ENCODE measurements around the gene IGSF10. TPM values are rescaled to one million over a fixed set of nuclear protein-coding genes. Genes with fewer than 3 reads are reported as not detected.
"Not testable (repeated sequence)": the region's sequence is repeated elsewhere in the genome, so short reads cannot be mapped to it uniquely, and the experiment has no call there.

Gene IGSF10, protein sequence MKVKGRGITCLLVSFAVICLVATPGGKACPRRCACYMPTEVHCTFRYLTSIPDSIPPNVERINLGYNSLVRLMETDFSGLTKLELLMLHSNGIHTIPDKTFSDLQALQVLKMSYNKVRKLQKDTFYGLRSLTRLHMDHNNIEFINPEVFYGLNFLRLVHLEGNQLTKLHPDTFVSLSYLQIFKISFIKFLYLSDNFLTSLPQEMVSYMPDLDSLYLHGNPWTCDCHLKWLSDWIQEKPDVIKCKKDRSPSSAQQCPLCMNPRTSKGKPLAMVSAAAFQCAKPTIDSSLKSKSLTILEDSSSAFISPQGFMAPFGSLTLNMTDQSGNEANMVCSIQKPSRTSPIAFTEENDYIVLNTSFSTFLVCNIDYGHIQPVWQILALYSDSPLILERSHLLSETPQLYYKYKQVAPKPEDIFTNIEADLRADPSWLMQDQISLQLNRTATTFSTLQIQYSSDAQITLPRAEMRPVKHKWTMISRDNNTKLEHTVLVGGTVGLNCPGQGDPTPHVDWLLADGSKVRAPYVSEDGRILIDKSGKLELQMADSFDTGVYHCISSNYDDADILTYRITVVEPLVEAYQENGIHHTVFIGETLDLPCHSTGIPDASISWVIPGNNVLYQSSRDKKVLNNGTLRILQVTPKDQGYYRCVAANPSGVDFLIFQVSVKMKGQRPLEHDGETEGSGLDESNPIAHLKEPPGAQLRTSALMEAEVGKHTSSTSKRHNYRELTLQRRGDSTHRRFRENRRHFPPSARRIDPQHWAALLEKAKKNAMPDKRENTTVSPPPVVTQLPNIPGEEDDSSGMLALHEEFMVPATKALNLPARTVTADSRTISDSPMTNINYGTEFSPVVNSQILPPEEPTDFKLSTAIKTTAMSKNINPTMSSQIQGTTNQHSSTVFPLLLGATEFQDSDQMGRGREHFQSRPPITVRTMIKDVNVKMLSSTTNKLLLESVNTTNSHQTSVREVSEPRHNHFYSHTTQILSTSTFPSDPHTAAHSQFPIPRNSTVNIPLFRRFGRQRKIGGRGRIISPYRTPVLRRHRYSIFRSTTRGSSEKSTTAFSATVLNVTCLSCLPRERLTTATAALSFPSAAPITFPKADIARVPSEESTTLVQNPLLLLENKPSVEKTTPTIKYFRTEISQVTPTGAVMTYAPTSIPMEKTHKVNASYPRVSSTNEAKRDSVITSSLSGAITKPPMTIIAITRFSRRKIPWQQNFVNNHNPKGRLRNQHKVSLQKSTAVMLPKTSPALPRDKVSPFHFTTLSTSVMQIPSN (N-terminal part only)
- under 1 TPM; 0.19 to 0.69 (median 0.40) TPM for total RNA-seq
- under 1 TPM; 0.27 to 0.28 TPM for polyA plus RNA-seq

DNA sequence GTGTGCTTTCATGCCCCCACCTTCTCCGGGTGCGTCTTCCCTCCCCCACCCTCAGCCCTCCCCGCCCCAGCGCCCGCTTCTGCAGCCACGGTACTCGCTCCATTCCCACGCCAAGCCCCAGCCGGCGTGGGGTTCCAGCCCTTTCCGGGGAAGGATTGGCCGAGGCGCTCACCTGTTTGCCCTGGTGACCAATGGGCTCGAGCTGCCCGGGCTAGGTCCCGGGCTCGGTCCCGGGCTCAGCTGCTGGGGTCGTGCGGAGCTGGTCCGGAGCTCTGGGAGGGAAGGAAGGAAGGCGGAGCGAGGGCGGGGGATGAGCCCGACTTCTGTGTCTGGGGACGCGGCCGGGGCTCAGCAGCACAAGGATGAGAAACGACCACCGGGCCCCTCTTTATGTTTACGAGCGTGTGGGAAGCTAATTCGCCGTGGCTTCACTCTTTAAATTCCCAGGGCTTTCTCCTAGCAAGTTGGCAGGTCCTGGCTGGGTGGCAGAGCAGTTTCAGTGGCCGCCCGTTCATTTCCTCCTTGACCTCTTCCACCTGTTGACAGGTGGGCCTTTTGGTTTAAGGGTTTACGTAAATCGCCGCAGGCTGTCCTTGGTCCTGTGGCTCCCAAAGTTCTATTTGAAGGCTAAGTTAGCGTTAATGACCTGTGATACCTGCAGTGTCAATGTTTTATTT, at the start of gene IGSF10:
Gene IGSF10 (minus strand): TSS at position 288 of the 677 bp plus-strand sequence. CDS start 2,352 bp downstream, outside the sequence.
- peak within 1 kb of the TSS; percentile 27 to 50 (median 41) for H3K4me3 ChIP-seq
- H3K9me3 ChIP-seq, result no peaks in the 10 kb centered on the region
- peak; percentile 70 to 95 (median 88) for ATAC-seq
- H3K27me3 ChIP-seq, result no peaks in the 10 kb centered on the region
- 3 to 5% methylated on average over 40 of the region's 40 CpGs for WGBS, 2 donors
- no peaks in the 10 kb centered on the region for H3K36me3 ChIP-seq
- intact Hi-C loops (cut with DNase I), result no loop called here
- no peak for FAIRE-seq
- TF ChIP-seq, protein P1, sequence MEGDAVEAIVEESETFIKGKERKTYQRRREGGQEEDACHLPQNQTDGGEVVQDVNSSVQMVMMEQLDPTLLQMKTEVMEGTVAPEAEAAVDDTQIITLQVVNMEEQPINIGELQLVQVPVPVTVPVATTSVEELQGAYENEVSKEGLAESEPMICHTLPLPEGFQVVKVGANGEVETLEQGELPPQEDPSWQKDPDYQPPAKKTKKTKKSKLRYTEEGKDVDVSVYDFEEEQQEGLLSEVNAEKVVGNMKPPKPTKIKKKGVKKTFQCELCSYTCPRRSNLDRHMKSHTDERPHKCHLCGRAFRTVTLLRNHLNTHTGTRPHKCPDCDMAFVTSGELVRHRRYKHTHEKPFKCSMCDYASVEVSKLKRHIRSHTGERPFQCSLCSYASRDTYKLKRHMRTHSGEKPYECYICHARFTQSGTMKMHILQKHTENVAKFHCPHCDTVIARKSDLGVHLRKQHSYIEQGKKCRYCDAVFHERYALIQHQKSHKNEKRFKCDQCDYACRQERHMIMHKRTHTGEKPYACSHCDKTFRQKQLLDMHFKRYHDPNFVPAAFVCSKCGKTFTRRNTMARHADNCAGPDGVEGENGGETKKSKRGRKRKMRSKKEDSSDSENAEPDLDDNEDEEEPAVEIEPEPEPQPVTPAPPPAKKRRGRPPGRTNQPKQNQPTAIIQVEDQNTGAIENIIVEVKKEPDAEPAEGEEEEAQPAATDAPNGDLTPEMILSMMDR (IDR thresholded peaks at IDR 0.05), result no peak
- peaks cover 0 to 5% (median 0%) of the 10 kb centered on the region in 3 donors for H3K4me1 ChIP-seq
- DNase-seq, result peak in 5 of 6 donors; percentile 15 to 77 (median 63)
- H3K27ac ChIP-seq, result no peak within 1 kb of the TSS

DNA sequence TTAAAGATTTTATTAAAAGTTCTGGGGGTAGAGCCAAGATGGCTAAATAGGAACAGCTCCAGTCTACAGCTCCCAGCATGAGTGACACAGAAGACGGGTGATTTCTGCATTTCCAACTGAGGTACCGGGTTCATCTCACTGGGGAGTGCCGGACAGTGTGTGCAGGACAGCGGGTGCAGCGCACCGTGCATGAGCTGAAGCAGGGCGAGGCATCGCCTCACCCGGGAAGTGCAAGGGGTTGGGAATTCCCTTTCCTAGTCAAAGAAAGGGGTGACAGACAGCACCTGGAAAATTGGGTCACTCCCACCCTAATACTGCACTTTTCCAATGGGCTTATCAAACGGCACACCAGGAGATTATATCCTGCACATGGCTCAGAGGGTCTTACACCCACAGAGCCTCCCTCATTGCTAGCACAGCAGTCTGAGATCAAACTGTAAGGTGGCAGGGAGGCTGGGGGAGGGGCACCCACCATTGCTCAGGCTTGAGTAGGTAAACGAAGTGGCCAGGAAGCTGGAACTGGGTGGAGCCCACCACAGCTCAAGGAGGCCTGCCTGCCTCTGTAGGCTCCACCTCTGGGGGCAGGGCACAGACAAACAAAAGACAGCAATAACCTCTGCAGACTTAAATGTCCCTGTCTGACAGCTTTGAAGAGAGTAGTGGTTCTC, 48.7 kb upstream of the IGSF10 start:
- H3K27ac ChIP-seq; H3K4me3 ChIP-seq; H3K4me1 ChIP-seq; H3K9me3 ChIP-seq; intact Hi-C loops (cut with DNase I); H3K36me3 ChIP-seq; ATAC-seq; FAIRE-seq; H3K27me3 ChIP-seq; DNase-seq: not testable (repeated sequence)
- WGBS, 2 donors, result 84 to 90% methylated on average over 11 of the region's 11 CpGs

DNA sequence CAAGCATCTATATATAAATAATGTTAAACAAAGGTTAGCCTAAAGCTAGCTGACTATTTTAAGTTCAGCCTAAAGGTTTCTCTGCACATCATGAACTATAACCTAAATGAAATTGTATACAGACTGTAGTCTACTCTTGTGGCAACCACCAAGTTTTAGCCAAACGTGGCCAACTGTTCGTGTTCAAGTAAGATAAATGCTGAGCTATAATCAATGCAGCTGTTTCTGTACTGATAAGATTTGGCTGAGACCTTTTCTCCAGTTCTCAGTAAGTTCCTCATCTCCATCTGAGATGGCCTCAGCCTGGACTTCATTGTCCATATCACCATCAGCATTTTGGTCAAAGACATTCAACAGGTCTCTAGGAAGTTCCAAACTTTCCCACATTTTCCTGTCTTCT, 43.7 kb upstream of the IGSF10 start:
- Histone ChIP-seq H3K4me3 (no peak overlapping the region), H3K36me3 (no peaks in the 10 kb centered on the region), H3K27me3 (no peaks in the 10 kb centered on the region), H3K27ac (no peak overlapping the region), H3K9me3 (no peaks in the 10 kb centered on the region), H3K4me1 (peaks cover 0 to 7% (median 5%) of the 10 kb centered on the region in 3 donors)
- FAIRE-seq (no peak), DNase-seq (no peak), ATAC-seq (no peak)
- WGBS, 2 donors, result 16 to 21% methylated on average over 2 of the region's 2 CpGs
- intact Hi-C loops (cut with DNase I), result no loop called here
- TF ChIP-seq, protein P1 (IDR thresholded peaks at IDR 0.05), result no peak

DNA sequence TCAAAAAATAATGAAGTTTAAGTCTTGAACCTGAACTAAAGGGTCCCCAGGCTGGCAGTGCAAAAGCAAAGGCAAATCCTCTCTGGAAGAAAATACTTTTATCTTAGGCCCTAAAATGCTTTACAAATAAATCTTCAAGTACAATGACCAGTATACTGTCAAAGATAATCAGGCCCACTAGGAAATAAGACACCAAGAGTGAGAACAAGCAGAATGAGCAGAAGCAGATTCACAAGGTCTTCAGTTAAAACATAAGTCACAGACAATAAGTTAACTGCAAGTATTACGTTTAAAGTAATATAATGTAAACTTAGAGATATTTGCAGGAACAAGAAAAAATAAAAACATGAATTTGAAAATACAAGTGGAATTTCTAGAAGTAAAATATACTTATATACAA, 42.2 kb upstream of the IGSF10 start:
- TF ChIP-seq, protein P1 (IDR thresholded peaks at IDR 0.05), result no peak
- 83 to 97% methylated on average over 1 of the region's 1 CpG for WGBS, 2 donors
- no peak overlapping the region for H3K4me3 ChIP-seq
- H3K4me1 ChIP-seq, result peaks cover 0 to 7% (median 5%) of the 10 kb centered on the region in 3 donors
- H3K27me3 ChIP-seq, result no peaks in the 10 kb centered on the region
- H3K36me3 ChIP-seq, result no peaks in the 10 kb centered on the region
- no peaks in the 10 kb centered on the region for H3K9me3 ChIP-seq
- no peak for DNase-seq
- no peak for ATAC-seq
- no peak overlapping the region for H3K27ac ChIP-seq
- no peak for FAIRE-seq
- intact Hi-C loops (cut with DNase I), result no loop called here
